Gastroesophageal sphincter (tissue), 4 donors: Measurements from ENCODE around the gene REC114. TPM values are rescaled to one million over a fixed set of nuclear protein-coding genes. Genes with fewer than 3 reads are reported as not detected.

ENCODE experiments used
- ATAC-seq: fragments of 150-250 bp; one replicate; pipeline ENCODE4 v1.9.1; 2016; ENCODE audit warnings: mild to moderate bottlenecking, moderate library complexity
- H3K27ac ChIP-seq, 4 donors: fragments of 200-600 bp; sonication (generic) in 3 of 4; 1 replicate in 3 of 4; 2 replicates in 1 of 4; pipeline ENCODE4 v1.5.1; 2016 to 2019
- H3K27me3 ChIP-seq: fragments of 200-600 bp; sonication (generic); one replicate; pipeline ENCODE4 v1.5.1; 2019
- H3K36me3 ChIP-seq, 2 donors: fragments of 200-600 bp; sonication (generic); one replicate each; pipeline ENCODE4 v1.5.1; 2019; ENCODE audit warnings: control low read depth in 1 of 2
- H3K4me1 ChIP-seq, 3 donors: fragments of 200-600 bp; sonication (generic); 1 replicate in 2 of 3; 2 replicates in 1 of 3; pipeline ENCODE4 v1.5.1; 2016 to 2019; ENCODE audit warnings: control low read depth in 2 of 3
- H3K4me3 ChIP-seq, 2 donors: fragments of 200-600 bp; sonication (generic); one replicate each; pipeline ENCODE4 v1.5.1; 2019; ENCODE audit warnings: mild to moderate bottlenecking in 1 of 2, moderate library complexity in 1 of 2
- H3K9me3 ChIP-seq, 3 donors: fragments of 200-600 bp; sonication (generic); one replicate each; pipeline ENCODE4 v1.5.1; 2017 to 2019; ENCODE audit warnings: control low read depth in 2 of 3
- EP300 ChIP-seq: sonication (generic); formaldehyde crosslinking; IDR thresholded peaks from one replicate; pipeline ENCODE4 v1.6.1; 2017; ENCODE audit warnings: antibody characterized with exemption, mild to moderate bottlenecking
- POLR2A ChIP-seq, 2 donors: fragments of 450-650 bp; IDR thresholded peaks; one replicate each; pipeline ENCODE4 v1.6.1; 2017; ENCODE audit warnings: antibody characterized with exemption in 2 of 2, mild to moderate bottlenecking in 2 of 2, moderate library complexity in 1 of 2
- POLR2AphosphoS5 ChIP-seq: sonication (generic); formaldehyde crosslinking; IDR thresholded peaks from one replicate; pipeline ENCODE4 v1.6.1; 2017; ENCODE audit warnings: antibody characterized with exemption
- WGBS, 2 donors: methylation state at CpG; one replicate each; pipeline ENCODE4 v1.1.5; 2018; ENCODE audit warnings: low coverage in 1 of 2; 5-methylcytosine and 5-hydroxymethylcytosine counted together
- total RNA-seq, 4 donors: library from RNA; depleted of rRNA; stranded (reverse); fragments of >200 nt; gene quantifications; one replicate each; pipeline ENCODE4 v1.1.0, GENCODE V29; 2016
- TF ChIP-seq, protein P1 (sequence below), 4 experiments: fragments of 200-600 bp in 2 of 4; fragments of 450-650 bp in 2 of 4; sonication (generic) in 1 of 4; IDR thresholded peaks; one replicate each; pipeline ENCODE4 v1.5.1; 2017 to 2019; ENCODE audit warnings: antibody characterized with exemption in 4 of 4, mild to moderate bottlenecking in 2 of 4, moderate library complexity in 2 of 4

The REC114 gene, protein sequence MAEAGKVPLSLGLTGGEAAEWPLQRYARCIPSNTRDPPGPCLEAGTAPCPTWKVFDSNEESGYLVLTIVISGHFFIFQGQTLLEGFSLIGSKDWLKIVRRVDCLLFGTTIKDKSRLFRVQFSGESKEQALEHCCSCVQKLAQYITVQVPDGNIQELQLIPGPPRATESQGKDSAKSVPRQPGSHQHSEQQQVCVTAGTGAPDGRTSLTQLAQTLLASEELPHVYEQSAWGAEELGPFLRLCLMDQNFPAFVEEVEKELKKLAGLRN
- total RNA-seq, result not detected

DNA sequence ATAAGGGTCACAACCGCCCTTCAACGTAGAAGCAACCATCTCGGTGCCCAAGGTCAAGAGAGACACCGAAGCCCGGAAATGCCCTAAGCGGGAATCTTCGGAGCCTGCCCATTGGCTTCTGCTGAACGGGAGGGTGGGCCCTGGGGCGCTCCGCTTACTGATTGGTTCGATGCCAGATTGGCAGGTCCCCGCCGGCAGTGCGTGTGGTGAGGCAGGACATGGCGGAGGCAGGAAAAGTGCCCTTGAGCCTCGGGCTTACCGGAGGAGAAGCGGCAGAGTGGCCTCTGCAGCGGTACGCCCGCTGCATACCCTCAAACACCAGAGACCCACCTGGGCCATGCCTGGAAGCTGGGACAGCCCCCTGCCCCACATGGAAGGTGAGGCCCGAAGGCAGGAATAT lies at the start of gene REC114:
TSS of gene REC114 (plus strand) at position 197 of the 400 bp plus-strand sequence. CDS start at position 219, 22 bp downstream.
- WGBS, 2 donors, result 89 to 93% methylated on average over 5 to 7 of the region's 22 CpGs
- Histone ChIP-seq H3K27ac (no peak within 1 kb of the TSS), H3K36me3 (no peaks in the 10 kb centered on the region), H3K4me1 (no peaks in the 10 kb centered on the region), H3K9me3 (peaks cover 0 to 8% (median 0%) of the 10 kb centered on the region in 3 donors), H3K27me3 (peaks cover 69% of the 10 kb centered on the region), H3K4me3 (no peak within 1 kb of the TSS)
- ATAC-seq, result no peak
- TF ChIP-seq EP300, result no peak
- TF ChIP-seq POLR2AphosphoS5, result no peak

DNA sequence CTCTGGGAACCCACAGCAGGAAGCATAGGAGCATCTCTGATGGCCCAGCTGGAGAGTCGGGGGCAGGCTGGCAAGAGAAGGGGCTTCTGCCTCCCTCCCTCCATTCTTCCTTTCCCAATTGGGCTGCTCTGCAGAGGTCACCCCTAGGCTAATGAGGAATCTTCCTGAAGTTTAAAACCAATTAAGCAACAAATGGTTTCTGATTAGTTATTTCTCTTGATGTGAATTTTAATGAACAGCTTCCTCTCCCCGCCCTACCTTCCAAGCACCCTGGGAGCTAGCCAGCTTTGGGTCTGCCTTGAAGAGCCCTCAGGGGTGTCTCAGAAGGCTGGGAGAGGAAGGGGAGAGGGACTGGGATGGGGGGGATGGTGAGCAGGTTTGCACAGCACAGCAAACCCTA lies 49.6 kb upstream of the REC114 start:
- Histone ChIP-seq H3K36me3 (no peaks in the 10 kb centered on the region), H3K27ac (no peak overlapping the region), H3K4me3 (no peak overlapping the region), H3K4me1 (no peaks in the 10 kb centered on the region), H3K9me3 (no peaks in the 10 kb centered on the region), H3K27me3 (peaks cover 46% of the 10 kb centered on the region)
- no peak for ATAC-seq
- WGBS, 2 donors, result 40 to 64% methylated on average over 1 to 2 of the region's 2 CpGs
- TF ChIP-seq EP300 (no peak), POLR2A (IDR thresholded peaks at IDR 0.05) (no peak), POLR2AphosphoS5 (no peak)
- TF ChIP-seq, protein P1, sequence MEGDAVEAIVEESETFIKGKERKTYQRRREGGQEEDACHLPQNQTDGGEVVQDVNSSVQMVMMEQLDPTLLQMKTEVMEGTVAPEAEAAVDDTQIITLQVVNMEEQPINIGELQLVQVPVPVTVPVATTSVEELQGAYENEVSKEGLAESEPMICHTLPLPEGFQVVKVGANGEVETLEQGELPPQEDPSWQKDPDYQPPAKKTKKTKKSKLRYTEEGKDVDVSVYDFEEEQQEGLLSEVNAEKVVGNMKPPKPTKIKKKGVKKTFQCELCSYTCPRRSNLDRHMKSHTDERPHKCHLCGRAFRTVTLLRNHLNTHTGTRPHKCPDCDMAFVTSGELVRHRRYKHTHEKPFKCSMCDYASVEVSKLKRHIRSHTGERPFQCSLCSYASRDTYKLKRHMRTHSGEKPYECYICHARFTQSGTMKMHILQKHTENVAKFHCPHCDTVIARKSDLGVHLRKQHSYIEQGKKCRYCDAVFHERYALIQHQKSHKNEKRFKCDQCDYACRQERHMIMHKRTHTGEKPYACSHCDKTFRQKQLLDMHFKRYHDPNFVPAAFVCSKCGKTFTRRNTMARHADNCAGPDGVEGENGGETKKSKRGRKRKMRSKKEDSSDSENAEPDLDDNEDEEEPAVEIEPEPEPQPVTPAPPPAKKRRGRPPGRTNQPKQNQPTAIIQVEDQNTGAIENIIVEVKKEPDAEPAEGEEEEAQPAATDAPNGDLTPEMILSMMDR (IDR thresholded peaks at IDR 0.05), result no peak

DNA sequence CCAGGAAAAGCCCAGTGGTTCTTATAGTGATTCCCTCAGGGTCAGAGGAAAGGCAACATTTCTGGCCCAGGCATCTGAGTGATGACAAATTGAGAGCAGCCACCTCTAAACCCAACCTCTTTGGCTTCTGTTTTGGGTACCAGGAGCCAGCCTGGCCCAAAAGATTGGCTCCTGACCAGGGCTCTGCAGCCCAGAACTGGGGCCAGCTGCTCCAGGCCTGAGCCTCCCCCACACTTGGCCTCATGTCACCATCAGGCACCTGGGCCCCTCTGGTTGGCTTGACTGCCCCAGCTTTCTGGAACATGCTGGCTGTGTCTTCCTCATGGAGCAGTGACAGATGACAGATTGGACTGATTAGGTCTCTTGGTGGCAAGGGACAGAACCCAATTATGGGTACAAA lies 48.2 kb upstream of the REC114 start:
- Histone ChIP-seq H3K36me3 (no peaks in the 10 kb centered on the region), H3K27ac (no peak overlapping the region), H3K4me1 (no peaks in the 10 kb centered on the region), H3K9me3 (no peaks in the 10 kb centered on the region), H3K27me3 (peaks cover 45% of the 10 kb centered on the region), H3K4me3 (no peak overlapping the region)
- TF ChIP-seq EP300 (no peak), POLR2AphosphoS5 (no peak), POLR2A (IDR thresholded peaks at IDR 0.05) (no peak)
- TF ChIP-seq, protein P1 (IDR thresholded peaks at IDR 0.05), result no peak
- ATAC-seq, result no peak

DNA sequence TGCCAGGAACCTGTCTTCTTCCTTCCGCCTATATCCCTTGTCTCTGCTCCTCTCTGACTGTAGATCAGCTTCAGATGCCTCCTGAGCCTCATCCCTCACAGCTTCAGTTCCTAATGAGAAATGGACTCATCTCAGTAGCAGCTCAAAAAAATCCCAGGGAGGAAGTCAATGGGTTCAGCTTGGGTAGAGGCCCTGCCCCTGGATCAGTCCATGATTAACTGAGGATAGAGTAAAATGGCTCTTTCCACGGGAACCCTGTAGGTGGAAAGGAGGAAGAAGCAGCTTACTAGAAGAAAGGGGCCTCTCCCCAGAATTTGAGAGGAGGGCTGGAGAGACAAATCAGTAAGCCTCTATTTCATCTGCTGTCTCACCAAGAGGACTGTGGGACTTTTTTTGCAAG lies 47.3 kb upstream of the REC114 start:
- no peak overlapping the region for H3K27ac ChIP-seq
- ATAC-seq, result no peak
- no peak for TF ChIP-seq POLR2AphosphoS5
- TF ChIP-seq, protein P1 (IDR thresholded peaks at IDR 0.05), result no peak
- TF ChIP-seq EP300, result no peak
- TF ChIP-seq POLR2A (IDR thresholded peaks at IDR 0.05), result no peak
- H3K4me1 ChIP-seq, result no peaks in the 10 kb centered on the region
- 73 to 100% methylated on average over 1 of the region's 2 CpGs for WGBS, 2 donors
- peaks cover 36% of the 10 kb centered on the region for H3K27me3 ChIP-seq
- H3K36me3 ChIP-seq, result no peaks in the 10 kb centered on the region
- H3K4me3 ChIP-seq, result no peak overlapping the region
- no peaks in the 10 kb centered on the region for H3K9me3 ChIP-seq

DNA sequence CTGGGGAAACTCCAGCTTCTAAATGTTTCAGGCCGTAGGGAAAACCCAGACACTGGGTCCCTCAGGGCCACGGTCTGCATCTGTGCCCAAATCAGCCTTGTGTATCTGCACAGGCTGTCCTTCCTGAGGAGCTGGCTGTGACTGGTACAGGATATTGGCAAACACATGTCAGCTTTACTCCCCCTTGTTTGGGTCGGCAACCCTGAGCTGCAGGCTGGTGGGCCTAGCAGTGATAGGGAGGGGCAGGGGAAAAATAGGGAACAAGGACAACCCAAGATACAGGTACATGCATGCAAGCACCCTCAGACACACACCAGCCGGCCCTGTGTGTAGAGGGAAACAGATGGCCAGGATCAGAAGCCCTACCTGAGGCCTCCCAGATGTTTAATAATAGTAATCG lies 45.5 kb upstream of the REC114 start:
- no peak for ATAC-seq
- WGBS, 2 donors, result 67% methylated on average over 3 of the region's 5 CpGs; no CpG with 5 or more reads in 1 of the 2 donors

More for the DNA sequence above, 45.5 kb upstream of the REC114 start:
- H3K9me3 ChIP-seq, result no peaks in the 10 kb centered on the region
- H3K4me3 ChIP-seq, result no peak overlapping the region
- H3K27me3 ChIP-seq, result peaks cover 25% of the 10 kb centered on the region
- TF ChIP-seq, protein P1 (IDR thresholded peaks at IDR 0.05), result no peak
- TF ChIP-seq POLR2A (IDR thresholded peaks at IDR 0.05) (no peak), EP300 (no peak), POLR2AphosphoS5 (no peak)
- H3K4me1 ChIP-seq, result no peaks in the 10 kb centered on the region
- no peaks in the 10 kb centered on the region for H3K36me3 ChIP-seq
- H3K27ac ChIP-seq, result no peak overlapping the region
